Measurements from ENCODE around the gene DOCK9. TPM values are rescaled to one million over a fixed set of nuclear protein-coding genes. Genes with fewer than 3 reads are reported as not detected.

DOCK9 gene
- total and polyA plus RNA-seq, 2 donors (not counting 3 experiments of a cell fraction or from before 2014, with no cell fraction given), result 147 to 323 TPM

DNA sequence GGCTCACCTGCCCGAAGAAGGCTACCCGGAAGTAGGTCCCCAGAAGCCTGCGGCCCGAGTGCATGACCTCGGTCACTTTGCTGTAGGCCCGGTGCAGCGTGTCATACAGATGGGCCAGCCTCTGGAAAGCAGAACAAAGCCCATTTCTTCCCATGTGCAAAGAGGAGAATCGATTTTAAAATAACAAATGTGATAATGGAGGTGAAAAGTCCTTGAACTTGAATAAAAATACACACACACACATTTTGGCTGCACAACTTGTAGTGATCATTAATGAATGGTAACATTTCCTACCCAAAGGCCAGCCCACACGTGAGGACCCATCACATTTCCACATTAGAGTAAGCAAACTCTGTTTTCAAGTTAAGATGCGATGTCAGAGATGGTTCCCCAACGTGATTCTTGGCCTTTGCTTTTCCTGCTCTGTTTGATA, 168.5 kb downstream of the DOCK9 start:
- H4K20me1 ChIP-seq (replicated peaks; ENCODE audit: control insufficient read depth, extremely low read depth, insufficient read depth, low read length), result no peaks in the 10 kb centered on the region
- no TSS peak for BruUV-seq (replicated peaks)
- CTCF ChIA-PET, result no interaction called here
- FAIRE-seq (no peak), DNase-seq (ENCODE audit: low read depth, low spot score) (no peak)
- H2AFZ ChIP-seq (ENCODE audit: low read depth, low read length), result no peak overlapping the region
- no peaks in the 10 kb centered on the region for H3K9me3 ChIP-seq (replicated peaks; ENCODE audit: control insufficient read depth, insufficient read depth, low read length)
- H3K36me3 ChIP-seq (ENCODE audit: control insufficient read depth in 2 of 2, extremely low read depth in 1 of 2, insufficient read depth in 2 of 2, low read length in 2 of 2), result peaks cover 19 to 30% of the 10 kb centered on the region in 2 experiments
- no peaks in the 10 kb centered on the region for H3K27me3 ChIP-seq (ENCODE audit: control insufficient read depth in 2 of 2, insufficient read depth in 2 of 2, low read length in 2 of 2)
- H3K79me2 ChIP-seq (ENCODE audit: control insufficient read depth, insufficient read depth, low read length), result no peaks in the 10 kb centered on the region
- no peak for TF ChIP-seq POLR2A (IDR thresholded peaks at IDR 0.05; ENCODE audit: low read depth, low read length)
- TF ChIP-seq POLR2AphosphoS5 (IDR thresholded peaks at IDR 0.05; ENCODE audit: insufficient read depth, low read depth, low read length), result no peak
- no peak for TF ChIP-seq EZH2 (IDR thresholded peaks at IDR 0.05; ENCODE audit: borderline replicate concordance, low read depth, low read length, severe bottlenecking)
- TF ChIP-seq FOS (IDR thresholded peaks at IDR 0.05; ENCODE audit: borderline replicate concordance, insufficient read depth, low read length), result no peak
- no peak for TF ChIP-seq JUN (IDR thresholded peaks at IDR 0.05; ENCODE audit: borderline replicate concordance, insufficient read depth, insufficient read length, low read depth)
- TF ChIP-seq CTCF (IDR thresholded peaks at IDR 0.05; ENCODE audit: extremely low read depth in 1 of 2, insufficient read depth in 1 of 2, low read depth in 1 of 2, low read length in 2 of 2), result no peak
- TF ChIP-seq, protein P1, sequence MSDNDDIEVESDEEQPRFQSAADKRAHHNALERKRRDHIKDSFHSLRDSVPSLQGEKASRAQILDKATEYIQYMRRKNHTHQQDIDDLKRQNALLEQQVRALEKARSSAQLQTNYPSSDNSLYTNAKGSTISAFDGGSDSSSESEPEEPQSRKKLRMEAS (IDR thresholded peaks at IDR 0.05; ENCODE audit: insufficient read depth, insufficient read length), result no peak
- TF ChIP-seq MYC (IDR thresholded peaks at IDR 0.05; ENCODE audit: low read depth, low read length), result no peak
- no peak for TF ChIP-seq GATA2 (IDR thresholded peaks at IDR 0.05; ENCODE audit: insufficient read depth, insufficient read length, low read depth, low read length)
- no peak overlapping the region for H3K4me3 ChIP-seq (replicated peaks in 1 of 3; ENCODE audit: insufficient read depth in 1 of 3, low read depth in 1 of 3, low read length in 3 of 3)
- no peaks in the 10 kb centered on the region for H3K9me1 ChIP-seq (replicated peaks; ENCODE audit: control insufficient read depth, extremely low read depth, insufficient read depth, low read length)
- no peaks in the 10 kb centered on the region for H3K4me1 ChIP-seq (ENCODE audit: control insufficient read depth, extremely low read depth, insufficient read depth, low read length)
- H3K4me2 ChIP-seq (ENCODE audit: insufficient read depth, low read length), result no peak overlapping the region
- POLR2A ChIA-PET, result no interaction called here
- no peak overlapping the region for H3K27ac ChIP-seq (ENCODE audit: insufficient read depth, low read depth, low read length)
- no peak overlapping the region for H3K9ac ChIP-seq (replicated peaks; ENCODE audit: extremely low read depth, insufficient read depth, low read length)
- intact Hi-C loops (cut with micrococcal nuclease) (no loop called here), dilution Hi-C loops (cut with MboI; ENCODE audit: extremely low pct_ligation_motif_present, low sequenced_read_pairs) (no loop called here)

Measured in endothelial cell of umbilical vein (primary cell).